ENCODE results near the gene CEBPA.

DNA sequence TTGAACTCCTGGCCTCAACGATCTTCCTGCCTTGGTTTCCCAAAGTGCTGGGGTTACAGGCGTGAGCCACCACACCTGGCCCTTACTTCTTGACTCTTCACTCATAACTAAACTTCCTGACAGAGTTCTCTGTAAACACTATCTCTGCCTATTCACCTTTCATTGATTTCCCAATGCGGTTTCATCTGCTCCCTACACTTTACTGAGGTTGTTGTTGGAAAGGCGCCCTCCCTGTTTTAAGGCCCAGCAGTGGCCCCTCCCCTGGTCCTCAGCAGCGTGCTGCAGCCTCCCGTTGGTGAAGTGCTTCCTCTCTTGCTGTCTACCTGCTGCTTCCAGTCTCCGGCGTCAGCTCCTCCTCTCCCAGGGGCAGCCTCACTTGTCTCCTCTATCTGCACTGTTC lies 26.7 kb upstream of the CEBPA start:
- TF ChIP-seq, protein P1, sequence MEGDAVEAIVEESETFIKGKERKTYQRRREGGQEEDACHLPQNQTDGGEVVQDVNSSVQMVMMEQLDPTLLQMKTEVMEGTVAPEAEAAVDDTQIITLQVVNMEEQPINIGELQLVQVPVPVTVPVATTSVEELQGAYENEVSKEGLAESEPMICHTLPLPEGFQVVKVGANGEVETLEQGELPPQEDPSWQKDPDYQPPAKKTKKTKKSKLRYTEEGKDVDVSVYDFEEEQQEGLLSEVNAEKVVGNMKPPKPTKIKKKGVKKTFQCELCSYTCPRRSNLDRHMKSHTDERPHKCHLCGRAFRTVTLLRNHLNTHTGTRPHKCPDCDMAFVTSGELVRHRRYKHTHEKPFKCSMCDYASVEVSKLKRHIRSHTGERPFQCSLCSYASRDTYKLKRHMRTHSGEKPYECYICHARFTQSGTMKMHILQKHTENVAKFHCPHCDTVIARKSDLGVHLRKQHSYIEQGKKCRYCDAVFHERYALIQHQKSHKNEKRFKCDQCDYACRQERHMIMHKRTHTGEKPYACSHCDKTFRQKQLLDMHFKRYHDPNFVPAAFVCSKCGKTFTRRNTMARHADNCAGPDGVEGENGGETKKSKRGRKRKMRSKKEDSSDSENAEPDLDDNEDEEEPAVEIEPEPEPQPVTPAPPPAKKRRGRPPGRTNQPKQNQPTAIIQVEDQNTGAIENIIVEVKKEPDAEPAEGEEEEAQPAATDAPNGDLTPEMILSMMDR (IDR thresholded peaks at IDR 0.05; ENCODE audit: low read depth, low read length): no peak
- no peak for TF ChIP-seq POLR2A (IDR thresholded peaks at IDR 0.05; ENCODE audit: extremely low read depth, insufficient read length)

Data from NB4 (cell line).